Ascending aorta (tissue), 2 donors: ENCODE measurements around the gene C6. TPM values are rescaled to one million over a fixed set of nuclear protein-coding genes. Genes with fewer than 3 reads are reported as not detected.

Source experiments
- DNase-seq, 2 donors: peaks; one replicate each; pipeline ENCODE4 v3.0.0-alpha.2; 2019; ENCODE audit warnings: low spot score in 2 of 2
- H3K27ac ChIP-seq, 2 donors: fragments of 200-600 bp; sonication (generic); one replicate each; pipeline ENCODE4 v1.5.1; 2016 to 2017; ENCODE audit warnings: mild to moderate bottlenecking in 1 of 2
- H3K27me3 ChIP-seq: fragments of 200-600 bp; sonication (generic); one replicate; pipeline ENCODE4 v1.5.1; 2017
- H3K36me3 ChIP-seq, 2 donors: fragments of 200-600 bp; sonication (generic); one replicate each; pipeline ENCODE4 v1.5.1; 2016
- H3K4me1 ChIP-seq, 2 donors: fragments of 200-600 bp; sonication (generic); one replicate each; pipeline ENCODE4 v1.5.1; 2016 to 2017; ENCODE audit warnings: mild to moderate bottlenecking in 1 of 2
- H3K4me3 ChIP-seq, 2 donors: fragments of 200-600 bp; sonication (generic); one replicate each; pipeline ENCODE4 v1.5.1; 2016 to 2017; ENCODE audit warnings: mild to moderate bottlenecking in 1 of 2
- H3K9me3 ChIP-seq, 2 donors: fragments of 200-600 bp; sonication (generic); one replicate each; pipeline ENCODE4 v1.5.1; 2016
- intact Hi-C: fragments of 100-400 bp; cut with DNase I; formaldehyde crosslinking; loops from one replicate; pipeline ENCODE4 v1.15.1; 2023
- total RNA-seq: library from RNA; depleted of rRNA; stranded (reverse); fragments of >200 nt; gene quantifications from one replicate; pipeline ENCODE4 v1.1.0, GENCODE V29; 2016
- TF ChIP-seq, protein P1 (sequence below), 3 experiments: fragments of 200-600 bp in 2 of 3; fragments of 450-650 bp in 1 of 3; sonication (generic) in 2 of 3; IDR thresholded peaks; one replicate each; pipeline ENCODE4 v1.5.1; 2016 to 2019; ENCODE audit warnings: antibody characterized with exemption in 3 of 3, mild to moderate bottlenecking in 1 of 3, moderate library complexity in 1 of 3

The C6 gene
- total RNA-seq, 1 donor from 2014 or later: 1.9 TPM

DNA sequence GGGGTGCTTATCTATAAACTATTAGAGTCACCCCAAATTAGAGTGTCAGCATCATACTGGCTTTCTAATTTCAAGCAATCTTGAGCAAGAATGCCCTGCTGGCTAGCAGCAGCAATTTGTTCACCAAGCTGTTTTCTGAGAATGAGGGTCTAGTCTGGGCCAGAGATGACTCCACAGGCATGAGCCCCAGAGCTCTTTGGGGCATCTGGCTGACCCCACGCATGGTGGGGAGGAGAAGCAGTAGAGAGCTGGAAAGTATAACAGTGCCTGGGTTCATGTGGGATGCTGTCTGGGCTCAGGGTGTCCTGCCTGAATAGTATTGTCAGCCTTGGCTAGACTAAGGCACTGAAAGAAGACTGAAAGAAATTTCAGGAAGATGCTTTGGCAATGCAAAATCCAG, 64.9 kb downstream of the C6 start:
- Histone ChIP-seq H3K27me3 (no peaks in the 10 kb centered on the region), H3K4me1 (peaks cover 0 to 4% of the 10 kb centered on the region in 2 donors), H3K27ac (no peak overlapping the region), H3K36me3 (no peaks in the 10 kb centered on the region), H3K9me3 (no peaks in the 10 kb centered on the region), H3K4me3 (no peak overlapping the region)
- intact Hi-C loops: no loop called here
- TF ChIP-seq, protein P1, sequence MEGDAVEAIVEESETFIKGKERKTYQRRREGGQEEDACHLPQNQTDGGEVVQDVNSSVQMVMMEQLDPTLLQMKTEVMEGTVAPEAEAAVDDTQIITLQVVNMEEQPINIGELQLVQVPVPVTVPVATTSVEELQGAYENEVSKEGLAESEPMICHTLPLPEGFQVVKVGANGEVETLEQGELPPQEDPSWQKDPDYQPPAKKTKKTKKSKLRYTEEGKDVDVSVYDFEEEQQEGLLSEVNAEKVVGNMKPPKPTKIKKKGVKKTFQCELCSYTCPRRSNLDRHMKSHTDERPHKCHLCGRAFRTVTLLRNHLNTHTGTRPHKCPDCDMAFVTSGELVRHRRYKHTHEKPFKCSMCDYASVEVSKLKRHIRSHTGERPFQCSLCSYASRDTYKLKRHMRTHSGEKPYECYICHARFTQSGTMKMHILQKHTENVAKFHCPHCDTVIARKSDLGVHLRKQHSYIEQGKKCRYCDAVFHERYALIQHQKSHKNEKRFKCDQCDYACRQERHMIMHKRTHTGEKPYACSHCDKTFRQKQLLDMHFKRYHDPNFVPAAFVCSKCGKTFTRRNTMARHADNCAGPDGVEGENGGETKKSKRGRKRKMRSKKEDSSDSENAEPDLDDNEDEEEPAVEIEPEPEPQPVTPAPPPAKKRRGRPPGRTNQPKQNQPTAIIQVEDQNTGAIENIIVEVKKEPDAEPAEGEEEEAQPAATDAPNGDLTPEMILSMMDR (IDR thresholded peaks at IDR 0.05): no peak
- no peak for DNase-seq

DNA sequence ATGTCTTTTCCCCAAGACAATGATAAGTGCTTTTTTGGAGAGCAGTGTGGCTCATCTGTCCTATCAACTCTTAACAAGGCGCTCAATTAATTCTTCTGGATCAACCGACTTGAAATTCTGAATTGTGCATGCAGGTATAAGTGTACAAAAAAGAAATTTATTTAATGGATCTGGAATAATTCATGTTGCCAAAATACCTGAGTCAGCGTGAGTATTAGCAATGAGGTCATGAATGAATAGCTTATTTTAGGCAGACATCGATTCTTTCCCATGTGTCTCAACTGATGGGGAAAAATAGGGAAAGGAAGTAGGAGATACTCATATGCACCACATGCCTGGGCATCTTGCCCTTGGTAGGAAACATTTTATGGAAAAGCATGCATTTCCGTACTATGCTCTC, 68.0 kb downstream of the C6 start:
- no peak overlapping the region for H3K27ac ChIP-seq
- TF ChIP-seq, protein P1 (IDR thresholded peaks at IDR 0.05): no peak
- H3K36me3 ChIP-seq: no peaks in the 10 kb centered on the region
- no peaks in the 10 kb centered on the region for H3K9me3 ChIP-seq
- no peaks in the 10 kb centered on the region for H3K27me3 ChIP-seq
- H3K4me1 ChIP-seq: no peaks in the 10 kb centered on the region
- DNase-seq: no peak
- no peak overlapping the region for H3K4me3 ChIP-seq
- intact Hi-C loops: no loop called here

DNA sequence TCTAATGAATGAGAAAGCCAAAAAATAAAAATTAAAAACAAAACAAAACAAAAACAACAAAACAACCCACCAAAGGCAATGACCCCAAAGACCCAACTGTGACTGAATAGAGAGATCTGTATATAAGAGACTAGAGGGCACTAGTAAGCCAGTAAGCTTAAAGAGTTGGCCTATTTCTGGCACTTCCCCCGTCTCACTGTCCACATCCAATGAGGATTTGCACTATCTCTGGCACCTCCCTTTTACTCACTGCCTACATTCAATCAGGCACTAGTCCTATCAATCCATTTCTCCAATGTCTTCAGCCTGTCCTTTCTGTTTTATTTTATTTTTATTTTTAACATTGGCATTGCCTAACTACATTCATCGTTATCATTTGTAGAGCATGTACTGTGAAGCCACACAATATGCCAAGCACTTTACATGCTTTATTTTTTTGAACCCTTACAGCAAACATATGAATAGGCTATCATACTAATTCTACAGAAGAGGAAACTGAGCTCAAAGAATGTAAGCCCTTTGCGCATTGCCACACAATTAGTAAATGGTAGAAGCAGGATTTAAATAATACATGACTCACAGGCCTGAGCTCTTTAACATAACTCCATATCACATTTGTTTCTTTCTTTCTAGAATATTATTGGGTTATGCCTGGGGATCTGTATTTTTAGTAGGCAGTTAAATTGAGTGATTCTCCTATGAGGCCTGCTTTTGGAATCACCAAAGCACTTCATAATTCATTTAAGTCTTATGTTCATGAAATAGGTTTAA, 70.0 kb downstream of the C6 start:
- DNase-seq: no peak
- intact Hi-C loops: no loop called here
- Histone ChIP-seq H3K36me3 (no peaks in the 10 kb centered on the region), H3K4me1 (no peaks in the 10 kb centered on the region), H3K4me3 (no peak overlapping the region), H3K27me3 (no peaks in the 10 kb centered on the region), H3K9me3 (no peaks in the 10 kb centered on the region), H3K27ac (no peak overlapping the region)
- TF ChIP-seq, protein P1 (IDR thresholded peaks at IDR 0.05): no peak

DNA sequence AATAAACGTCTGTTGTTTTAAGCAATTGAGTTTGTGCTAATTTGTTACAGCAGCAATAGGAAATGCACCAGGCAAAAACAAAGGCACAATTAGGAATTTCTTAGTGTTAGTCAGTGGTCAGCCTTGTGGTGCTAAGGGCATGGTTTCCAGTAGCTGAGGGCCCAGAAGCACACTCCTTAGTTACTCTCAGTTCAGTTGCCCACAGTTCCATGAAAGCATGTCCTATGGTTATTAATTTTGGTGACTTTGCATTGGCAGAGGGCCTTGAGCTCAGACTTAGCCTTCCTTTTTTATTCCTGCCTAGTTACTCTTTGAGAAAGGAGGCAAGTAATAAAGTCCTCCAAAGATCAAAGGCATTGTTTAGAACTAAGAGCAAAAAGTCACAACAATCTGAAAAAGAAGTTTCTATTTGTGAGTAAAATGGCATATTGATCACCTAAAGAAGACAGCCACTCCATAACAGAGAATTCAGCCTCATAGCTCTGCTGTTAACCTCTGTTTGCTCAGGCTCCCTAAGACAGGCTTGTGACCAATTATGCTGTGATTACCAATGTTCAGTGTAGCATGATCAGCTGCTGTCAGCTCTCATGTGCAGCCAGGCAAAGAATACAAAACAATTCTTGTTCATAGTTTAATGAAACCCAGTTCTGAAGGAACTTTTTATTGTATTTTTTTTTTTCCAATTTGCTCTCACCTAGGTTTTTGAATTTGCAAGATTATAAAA, 85.2 kb downstream of the C6 start:
- Histone ChIP-seq H3K4me3 (no peak overlapping the region), H3K36me3 (no peaks in the 10 kb centered on the region), H3K27me3 (no peaks in the 10 kb centered on the region), H3K4me1 (no peaks in the 10 kb centered on the region), H3K27ac (no peak overlapping the region), H3K9me3 (no peaks in the 10 kb centered on the region)
- DNase-seq: no peak
- intact Hi-C loops: no loop called here
- TF ChIP-seq, protein P1 (IDR thresholded peaks at IDR 0.05): no peak

DNA sequence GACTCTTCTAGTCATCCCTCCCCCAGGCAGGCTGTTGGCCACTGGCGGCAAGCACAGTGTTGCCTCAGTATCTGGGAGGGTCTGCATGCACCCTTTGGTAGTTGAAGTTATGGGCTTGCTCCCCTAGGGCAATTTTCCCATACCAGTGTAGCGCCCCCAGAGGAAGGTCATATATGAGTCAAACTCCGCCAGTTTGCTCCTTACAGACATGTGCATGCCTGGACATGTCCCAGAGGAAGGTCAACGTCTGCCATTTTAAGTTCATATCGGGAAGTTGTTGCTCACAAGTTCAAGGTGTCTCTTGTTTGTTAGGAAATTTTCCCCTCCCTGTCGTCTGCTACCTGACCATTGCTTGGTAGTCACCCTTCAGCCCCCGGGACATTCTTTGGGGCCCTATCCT, 90.9 kb downstream of the C6 start:
- H3K36me3 ChIP-seq: no peaks in the 10 kb centered on the region
- intact Hi-C loops: no loop called here
- H3K27me3 ChIP-seq: no peaks in the 10 kb centered on the region
- H3K4me1 ChIP-seq: no peaks in the 10 kb centered on the region
- no peak for DNase-seq
- H3K27ac ChIP-seq: no peak overlapping the region
- H3K4me3 ChIP-seq: no peak overlapping the region
- H3K9me3 ChIP-seq: no peaks in the 10 kb centered on the region
- TF ChIP-seq, protein P1 (IDR thresholded peaks at IDR 0.05): no peak
